HG03520 (cell line): ENCODE data around the gene STX11.
"Not testable (repeated sequence)": the region's sequence is repeated elsewhere in the genome, so short reads cannot be mapped to it uniquely, and the experiment has no call there.

ENCODE experiments used
- ATAC-seq: cut with Tn5 transposase; IDR thresholded peaks from one replicate; pipeline ENCODE4 v1.9.1; 2021; ENCODE audit warnings: mild to moderate bottlenecking, moderate library complexity; ENCODE audit not compliant: unreplicated experiment

The STX11 gene

DNA sequence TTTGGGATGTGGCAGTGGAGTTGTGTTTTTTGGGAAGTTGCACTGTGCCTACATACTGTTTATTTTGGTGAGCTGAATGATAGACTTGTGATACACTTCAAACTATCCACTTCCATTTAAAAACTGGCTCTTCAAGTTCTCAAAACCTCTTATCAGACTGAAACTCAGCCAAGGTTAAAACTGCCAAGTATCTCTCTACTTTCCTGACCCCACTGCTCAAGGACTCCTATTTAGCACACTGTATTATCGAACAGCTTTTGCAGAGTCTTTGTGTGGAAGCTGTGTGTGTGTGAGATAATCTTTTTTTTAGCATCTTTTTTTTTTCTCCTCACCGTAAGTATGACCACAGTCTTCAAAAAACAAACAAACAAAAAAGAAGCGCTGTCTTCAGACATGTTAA, 21.1 kb downstream of the STX11 start:
- no peak for ATAC-seq

DNA sequence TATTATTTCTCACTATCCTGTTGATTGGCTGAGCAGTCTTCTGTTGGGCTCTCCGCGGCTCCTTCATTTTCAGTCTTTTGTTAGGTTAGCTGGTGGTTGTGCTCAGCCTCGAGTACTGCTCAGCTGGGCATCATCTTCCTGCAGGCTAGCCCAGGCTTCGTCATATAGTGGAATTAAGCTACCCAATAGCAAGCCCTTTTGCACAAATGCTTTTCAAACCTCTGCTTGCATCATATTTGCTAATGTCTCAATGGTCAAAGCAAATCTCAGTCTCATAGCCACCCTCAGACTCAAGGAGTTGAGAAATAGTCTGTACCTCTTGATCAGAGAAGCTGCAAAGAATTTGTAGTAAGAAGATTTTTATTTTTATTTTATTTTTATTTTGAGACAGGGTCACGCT, 23.7 kb downstream of the STX11 start:
- no peak for ATAC-seq

DNA sequence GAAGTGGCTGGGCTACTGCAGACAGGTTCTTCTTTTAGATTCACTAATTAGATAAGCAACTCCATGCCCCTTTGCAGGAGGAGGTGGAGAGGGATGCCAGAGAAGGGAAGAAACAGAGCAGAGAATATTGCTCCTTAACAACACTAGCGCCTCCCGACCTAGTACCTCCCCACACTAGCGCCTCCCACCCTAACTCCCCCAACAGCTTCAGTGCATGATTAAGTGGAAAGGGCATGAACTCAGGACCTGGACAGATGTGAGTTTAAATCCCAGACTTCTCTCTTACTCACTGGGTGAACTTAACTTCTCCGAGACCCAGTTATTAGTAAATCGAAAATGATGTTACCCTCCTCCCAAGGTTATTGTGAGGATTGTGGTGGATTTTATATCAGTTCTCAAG, 25.7 kb downstream of the STX11 start:
- no peak for ATAC-seq

DNA sequence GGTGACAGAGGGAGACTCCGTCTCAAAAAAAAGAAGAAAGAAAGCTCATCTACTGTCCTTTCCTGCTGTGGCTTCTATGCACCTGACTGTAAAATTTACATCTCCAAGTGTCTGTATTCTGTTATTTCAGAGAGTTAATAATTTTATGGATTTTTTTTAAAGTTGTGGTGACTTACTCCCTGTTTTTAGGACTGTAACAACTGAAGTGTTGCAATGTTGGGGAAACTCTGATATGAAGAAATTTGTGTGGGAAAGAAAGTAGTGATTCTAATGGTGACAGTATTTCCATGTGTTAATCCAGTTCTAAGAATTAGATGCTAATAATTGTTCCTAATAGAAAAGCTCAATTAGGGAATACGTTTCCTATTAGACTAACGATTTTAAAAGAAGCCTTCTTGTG, 27.4 kb downstream of the STX11 start:
- ATAC-seq: no peak

DNA sequence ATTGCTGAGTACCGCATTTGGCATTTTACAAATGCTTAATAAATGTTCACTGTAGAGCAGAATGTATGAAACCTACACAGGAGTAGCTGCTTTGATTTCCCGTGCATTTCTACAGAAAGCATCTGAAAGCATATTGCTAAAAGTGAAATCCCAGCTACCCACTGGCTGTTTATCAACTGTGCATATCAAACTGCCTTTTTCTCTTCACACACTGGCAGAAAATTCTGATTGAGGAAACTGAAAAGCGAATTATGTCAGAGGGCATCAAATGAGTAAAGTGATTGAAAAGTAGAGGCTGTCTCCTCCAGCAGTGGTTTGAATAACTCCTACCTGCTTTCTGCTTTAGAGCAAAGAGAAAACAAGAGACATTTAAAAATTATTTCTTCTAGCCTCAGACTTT, 28.0 kb downstream of the STX11 start:
- ATAC-seq: no peak

DNA sequence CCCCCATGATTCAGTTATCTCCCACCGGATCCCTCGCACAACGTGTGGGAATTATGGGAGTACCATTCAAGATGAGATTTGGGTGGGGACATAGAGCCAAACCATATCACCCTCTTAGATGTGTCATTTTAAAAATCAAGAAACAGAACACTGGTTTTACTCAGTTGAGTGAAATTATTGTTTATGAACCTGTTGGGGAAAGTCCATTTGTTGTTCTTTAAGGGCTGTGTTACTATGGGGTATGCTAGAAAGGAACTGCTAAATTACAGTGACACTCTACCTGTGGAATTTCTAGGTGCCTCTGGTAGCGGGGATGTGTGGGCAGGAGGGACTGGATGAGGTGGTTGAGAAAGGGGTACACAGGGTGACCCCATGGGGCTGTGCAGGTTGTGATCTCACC, 28.9 kb downstream of the STX11 start:
- ATAC-seq: no peak

DNA sequence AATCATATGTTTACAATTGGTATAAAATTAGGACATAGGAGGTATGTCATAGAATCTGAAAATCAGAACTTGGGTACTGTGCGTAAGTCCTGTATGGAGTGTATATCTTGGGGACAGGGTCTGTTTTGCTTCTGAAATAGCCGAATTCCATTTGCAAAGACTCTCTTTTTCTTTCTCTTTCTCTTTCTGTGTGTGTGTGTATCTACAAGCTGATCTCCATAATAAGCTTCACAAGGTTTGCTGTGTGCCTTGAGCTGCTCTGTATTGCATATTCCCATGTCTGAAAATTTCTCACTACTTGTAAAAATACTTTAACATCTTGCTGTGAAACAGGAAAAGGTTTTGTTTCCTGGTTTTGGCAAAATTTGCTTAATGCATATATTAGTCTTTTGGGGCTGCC, 29.5 kb downstream of the STX11 start:
- no peak for ATAC-seq

DNA sequence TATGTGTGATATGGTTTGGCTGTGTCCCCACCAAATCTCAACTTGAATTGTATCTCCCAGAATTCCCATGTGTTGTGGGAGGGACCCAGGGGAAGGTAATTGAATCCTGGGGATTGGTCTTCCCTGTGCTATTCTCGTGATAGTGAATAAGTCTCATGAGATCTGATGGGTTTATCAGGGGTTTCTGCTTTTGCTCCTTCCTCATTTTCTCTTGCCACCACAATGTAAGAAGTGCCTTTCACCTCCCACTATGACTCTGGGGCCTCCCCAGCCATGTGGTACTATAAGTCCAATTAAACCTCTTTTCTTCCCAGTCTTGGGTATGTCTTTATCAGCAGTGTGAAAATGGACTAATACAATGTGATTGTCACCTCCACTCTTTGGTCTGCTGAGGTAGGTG, 30.0 kb downstream of the STX11 start:
- ATAC-seq: not testable (repeated sequence)

DNA sequence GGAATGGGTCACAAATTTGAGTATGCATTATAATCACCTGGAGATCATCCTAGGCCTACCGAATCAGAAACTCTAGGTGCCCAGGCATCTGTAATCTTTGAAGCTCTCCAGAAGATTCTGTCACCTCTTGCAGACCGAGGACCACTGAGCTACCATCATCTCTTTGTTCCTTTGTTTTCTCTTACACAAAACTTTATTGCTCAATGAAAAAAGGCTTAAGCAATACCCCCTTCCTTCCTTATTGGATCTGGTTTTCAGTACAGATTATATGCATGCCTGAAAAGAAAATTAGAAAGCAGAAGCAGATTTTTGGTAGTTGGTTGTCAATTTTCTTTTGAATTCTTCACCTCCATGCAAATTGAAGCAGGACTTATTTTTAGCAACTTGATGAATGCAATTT, 31.3 kb downstream of the STX11 start:
- no peak for ATAC-seq

DNA sequence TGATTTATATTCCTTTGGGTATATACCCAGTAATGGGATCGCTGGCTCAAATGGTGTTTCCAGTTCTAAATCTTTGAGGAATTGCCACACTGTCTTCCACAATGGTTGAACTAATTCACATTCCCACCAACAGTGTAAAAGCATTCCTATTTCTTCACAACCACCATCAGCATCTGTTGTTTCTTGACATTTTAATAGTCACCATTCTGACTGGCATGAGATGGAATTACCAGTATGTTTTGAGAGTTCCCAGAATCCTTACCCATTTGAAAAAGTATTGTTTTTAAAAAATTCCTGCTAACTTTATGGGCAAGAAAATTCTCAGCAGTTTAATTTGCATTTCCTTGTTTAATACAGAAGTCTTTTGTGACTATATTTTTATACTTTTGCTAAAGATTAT, 33.9 kb downstream of the STX11 start:
- not testable (repeated sequence) for ATAC-seq

DNA sequence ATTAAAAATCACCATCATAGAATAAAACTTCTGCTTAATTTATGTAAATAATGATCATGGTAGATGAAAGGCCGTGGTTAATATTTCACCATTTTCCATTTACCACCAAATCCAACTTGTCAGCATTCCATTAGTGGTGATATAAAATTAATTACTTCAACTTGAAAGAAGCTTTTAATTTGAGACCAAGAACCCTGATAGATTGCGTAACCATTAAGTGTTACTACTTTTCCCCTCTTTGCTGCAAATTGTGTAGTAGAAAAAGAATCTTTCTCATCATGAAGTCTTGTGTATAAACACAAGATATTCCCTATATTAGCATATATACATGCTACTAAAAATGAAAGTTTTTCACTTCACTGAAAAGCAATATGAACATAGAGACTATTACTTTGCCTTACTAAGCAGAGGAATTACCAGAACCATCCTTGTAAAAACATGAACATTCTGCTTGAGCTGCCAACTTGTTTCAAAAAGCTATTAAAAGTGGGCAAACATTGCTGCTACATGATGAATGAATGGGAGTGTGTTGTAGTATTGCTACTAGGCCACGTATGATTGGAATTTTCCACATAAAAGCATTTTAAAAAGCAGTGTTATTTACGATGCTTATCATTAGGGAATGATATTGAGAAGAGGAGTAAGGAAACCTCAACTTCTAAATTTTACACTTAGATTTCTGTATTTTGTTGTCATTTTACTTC, 35.0 kb downstream of the STX11 start:
- no peak for ATAC-seq

DNA sequence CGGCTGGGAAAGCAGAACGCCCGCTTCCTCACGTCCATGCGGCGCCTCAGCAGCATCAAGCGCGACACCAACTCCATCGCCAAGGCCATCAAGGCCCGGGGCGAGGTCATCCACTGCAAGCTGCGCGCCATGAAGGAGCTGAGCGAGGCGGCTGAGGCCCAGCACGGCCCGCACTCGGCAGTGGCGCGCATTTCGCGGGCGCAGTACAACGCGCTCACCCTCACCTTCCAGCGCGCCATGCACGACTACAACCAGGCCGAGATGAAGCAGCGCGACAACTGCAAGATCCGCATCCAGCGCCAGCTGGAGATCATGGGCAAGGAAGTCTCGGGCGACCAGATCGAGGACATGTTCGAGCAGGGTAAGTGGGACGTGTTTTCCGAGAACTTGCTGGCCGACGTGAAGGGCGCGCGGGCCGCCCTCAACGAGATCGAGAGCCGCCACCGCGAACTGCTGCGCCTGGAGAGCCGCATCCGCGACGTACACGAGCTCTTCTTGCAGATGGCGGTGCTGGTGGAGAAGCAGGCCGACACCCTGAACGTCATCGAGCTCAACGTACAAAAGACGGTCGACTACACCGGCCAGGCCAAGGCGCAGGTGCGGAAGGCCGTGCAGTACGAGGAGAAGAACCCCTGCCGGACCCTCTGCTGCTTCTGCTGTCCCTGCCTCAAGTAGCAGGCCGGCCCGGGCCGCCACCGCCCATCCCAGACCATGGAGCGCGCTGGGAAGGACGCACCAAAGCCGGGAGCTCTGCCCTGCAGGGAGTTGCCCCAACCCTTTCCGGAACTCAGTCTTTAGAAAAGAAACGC, 36.7 kb downstream of the STX11 start:
- ATAC-seq: no peak

DNA sequence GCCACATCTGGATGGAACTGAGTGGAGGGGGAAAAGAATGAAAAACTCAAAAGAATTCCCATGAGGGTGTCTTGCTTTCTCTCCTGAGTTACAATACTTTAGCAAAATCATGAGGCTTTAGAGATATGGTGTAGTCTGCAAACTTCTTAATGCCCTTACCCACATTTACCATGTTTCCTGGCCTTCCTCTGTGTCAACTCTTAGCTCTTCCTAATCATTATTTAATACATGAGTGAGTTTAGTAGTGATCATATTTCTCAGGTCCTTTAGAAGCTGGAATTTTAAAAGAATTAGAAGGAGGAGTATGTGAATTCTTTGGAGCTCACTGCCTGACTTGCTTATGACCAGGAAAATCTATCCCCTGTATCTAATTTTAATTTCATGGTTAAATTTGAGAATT, 39.0 kb downstream of the STX11 start:
- no peak for ATAC-seq

DNA sequence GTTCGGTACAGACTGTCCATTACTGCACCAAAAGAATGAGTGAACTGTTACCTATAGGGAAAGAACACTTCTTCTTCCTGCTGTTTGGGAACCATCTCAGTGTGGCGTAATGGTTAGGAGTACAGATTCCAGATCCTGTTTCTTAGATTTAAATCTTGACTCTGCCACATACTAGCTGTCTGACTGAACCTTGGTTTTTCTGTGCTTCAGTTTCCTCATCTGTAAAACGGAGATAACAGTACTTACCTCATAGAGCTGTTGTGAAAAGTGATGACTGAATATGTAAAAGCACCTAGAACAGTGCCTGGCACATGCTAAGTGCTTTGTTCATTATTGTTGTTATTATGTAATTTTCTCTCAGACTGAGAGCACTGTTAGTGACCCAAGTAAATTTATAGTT, 39.8 kb downstream of the STX11 start:
- ATAC-seq: no peak

DNA sequence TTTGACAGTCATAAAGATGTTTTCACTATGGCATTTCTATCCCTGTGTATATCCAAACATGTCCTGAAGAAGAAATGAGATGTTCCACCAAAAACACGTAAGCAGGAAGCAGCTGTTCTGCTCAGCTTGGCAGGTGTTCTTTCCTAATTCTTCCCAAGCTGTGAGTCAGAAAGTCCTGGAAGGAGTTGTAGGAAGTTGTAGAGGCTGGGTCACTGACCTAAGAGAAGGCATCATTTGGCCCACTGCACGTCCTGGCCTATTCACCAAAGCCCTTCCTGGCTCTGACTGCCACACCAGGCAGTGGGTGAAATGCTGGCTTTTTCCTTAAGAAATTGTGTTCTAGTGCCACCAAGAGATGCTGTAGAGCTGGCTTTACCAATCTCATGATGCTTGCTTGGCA, 40.3 kb downstream of the STX11 start:
- ATAC-seq: no peak

DNA sequence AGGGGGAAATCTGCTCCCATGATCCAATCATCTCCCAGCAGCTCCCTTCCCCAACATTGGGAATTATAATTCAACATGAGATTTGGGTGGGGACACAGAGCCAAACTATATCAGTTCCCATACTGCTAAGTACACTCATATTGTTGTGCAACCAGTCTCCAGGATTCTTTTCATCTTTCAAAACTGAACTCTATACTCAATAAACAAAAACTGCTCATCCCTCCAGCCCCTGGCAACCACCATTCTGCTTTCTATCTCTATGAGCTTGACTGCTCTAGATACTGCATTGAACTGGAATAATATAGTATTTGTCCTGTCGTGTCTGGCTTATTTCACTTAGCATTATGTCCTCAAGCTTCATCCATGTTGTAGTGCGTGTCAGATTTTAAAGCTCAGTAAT, 42.9 kb downstream of the STX11 start:
- ATAC-seq: no peak

DNA sequence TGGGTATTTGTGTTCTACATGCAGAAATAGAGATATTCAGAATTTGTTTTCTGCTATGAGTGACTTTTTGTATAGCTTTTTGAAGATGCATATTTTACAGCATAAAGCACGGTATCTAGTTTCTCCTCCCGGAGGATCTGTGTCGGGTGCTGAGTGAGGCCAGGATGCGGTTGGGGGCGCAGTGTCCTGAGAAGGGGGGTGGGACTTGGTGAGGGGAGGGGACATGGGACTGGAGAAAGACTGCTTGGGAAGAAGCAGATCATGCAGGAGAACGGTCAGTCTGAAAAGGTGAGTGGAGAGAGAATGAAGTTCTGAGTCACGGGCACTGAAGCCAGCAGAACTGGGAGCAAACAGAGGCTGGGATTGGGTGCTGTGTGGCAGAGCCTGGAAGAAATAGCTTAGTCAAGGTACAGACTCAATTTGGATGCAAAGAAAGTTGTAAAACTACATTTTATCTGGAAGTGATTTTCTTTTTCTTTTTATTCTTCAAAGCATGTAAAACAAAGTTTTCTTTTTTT, 44.0 kb downstream of the STX11 start:
- no peak for ATAC-seq

DNA sequence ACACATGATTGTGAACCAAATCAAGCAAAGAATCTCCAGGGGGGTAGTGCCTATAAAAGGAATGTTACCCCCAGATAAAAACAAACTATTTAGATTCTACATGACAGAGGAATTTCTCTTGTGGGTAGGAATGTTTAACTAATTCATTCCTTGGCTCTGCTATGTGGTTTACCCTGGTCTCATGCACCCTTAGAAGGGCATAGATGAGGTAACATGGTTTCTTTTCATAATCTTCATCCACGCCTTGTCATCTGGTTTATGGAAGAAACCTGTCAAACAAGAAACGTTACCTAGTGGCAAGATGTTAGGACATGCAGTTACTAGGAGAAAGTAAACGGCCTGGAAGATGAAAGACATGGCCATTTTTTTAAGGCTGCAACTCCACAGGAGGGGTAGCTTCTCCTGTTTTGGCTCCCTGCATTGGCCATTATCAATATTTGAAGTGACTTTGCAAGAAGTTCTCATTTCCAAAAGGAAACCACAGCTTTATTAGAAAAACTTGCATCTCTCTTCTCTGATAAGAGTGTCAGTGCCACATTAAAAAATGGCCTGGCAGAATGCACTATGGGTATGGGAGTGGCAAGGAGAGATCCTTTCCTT, 45.5 kb downstream of the STX11 start:
- ATAC-seq: no peak

DNA sequence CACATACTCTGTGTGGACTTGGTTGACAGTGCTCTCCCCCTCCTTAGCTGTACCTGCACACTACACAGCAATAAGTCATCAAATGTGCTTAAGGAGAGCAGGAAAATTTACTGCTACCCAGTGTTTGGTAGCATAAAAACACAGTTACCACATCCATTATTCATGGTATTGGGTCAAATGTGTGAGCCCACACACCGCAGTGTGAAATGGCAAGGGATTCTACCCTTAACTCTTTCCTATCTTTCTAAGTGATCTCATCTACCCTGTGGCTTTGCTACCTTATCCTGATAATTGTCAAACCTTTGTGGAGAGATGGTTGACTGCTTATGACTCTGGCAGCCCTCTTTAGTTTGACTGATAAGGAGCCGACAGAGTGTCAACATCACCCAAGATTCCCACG, 47.6 kb downstream of the STX11 start:
- no peak for ATAC-seq

DNA sequence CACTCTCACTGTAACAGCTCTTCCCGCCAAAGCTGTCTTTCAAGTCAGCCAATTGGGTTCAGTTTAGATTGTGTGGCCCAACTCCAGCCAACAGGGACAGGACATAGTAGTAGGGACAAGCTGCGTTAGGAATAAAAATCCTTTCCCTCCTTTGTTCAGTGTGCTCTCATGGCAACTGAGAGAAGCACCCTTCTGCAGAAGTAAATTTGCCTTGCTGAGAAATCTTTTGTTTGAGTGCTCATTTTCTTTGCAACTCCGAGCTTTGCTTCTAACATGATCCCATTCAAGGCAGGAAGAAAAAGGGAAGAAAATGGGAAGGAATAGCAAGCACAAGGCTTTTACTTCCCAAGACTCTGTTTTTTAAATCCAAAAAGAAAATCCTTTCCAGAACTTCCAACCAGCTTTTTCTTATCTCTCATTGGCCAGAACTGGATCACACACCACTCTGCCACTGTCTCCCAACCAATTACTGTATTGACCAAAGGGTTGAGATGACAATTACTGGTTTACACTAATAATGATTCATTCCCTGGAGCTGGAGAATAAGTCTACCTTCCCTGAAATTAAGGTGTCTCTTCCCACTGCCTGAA, 52.7 kb downstream of the STX11 start:
- ATAC-seq: no peak

DNA sequence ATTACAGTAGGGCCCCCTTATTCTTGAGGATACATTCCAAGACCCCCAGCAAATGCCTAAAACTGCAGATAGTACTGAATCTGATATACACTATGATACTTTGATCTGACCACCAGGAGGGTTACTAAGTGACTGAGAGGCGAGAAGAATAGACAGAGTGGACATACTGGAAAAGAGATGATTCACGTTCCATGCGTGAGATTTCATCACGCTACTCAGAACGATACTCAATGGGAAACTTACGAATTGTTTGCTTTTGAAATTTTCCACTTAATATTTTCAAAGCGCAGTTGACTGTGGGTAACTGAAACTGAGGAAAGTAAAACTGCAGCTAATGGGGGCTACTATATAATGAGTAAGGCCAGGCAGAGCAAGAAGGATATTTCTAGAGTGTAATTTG, 60.8 kb downstream of the STX11 start:
- ATAC-seq: no peak

DNA sequence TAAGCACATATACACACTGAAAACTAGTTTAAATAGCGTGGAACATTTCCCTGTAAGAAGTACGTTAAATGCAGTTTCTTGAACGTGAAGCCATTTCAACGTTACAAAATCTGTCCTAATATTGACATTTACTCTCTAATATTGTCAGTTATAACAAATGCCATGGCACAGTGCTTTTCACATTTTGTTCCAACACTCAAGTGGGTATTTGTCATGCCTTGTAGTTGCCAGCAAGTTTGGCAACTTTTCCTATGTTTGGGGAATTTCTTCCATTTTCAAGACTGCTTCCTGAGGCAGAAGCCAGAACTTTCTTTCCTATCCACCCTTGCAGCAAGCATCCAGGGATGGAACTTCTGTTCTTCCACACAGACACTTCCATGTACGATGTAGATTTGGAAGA, 63.0 kb downstream of the STX11 start:
- ATAC-seq: no peak
